HepG2 (cell line): Measurements from ENCODE around the gene CARMIL1. TPM values are rescaled to one million over a fixed set of nuclear protein-coding genes. Genes with fewer than 3 reads are reported as not detected.

ENCODE experiments used
- GABPA ChIP-seq, 2 experiments: IDR thresholded peaks; 2 replicates each; pipeline ENCODE4 v1.6.1; 2011 to 2016; ENCODE audit warnings: low read depth in 2 of 2, low read length in 1 of 2, missing biosample characterization in 1 of 2, missing genetic modification characterization in 1 of 2
- KDM5A ChIP-seq: fragments of 200-600 bp; sonication (generic); IDR thresholded peaks from 2 replicates; pipeline ENCODE4 v1.7.0; 2018; ENCODE audit warnings: antibody characterized with exemption, mild to moderate bottlenecking, low read length, borderline replicate concordance
- MEIS2 ChIP-seq: sonication (generic); formaldehyde crosslinking; IDR thresholded peaks from 2 replicates; pipeline ENCODE4 v1.9.0; 2021; ENCODE audit warnings: mild to moderate bottlenecking, missing genetic modification reagents
- NFATC3 ChIP-seq: sonication (generic); formaldehyde crosslinking; IDR thresholded peaks from 2 replicates; pipeline ENCODE4 v1.5.1; 2020; ENCODE audit warnings: mild to moderate bottlenecking, missing genetic modification reagents
- PCBP1 ChIP-seq: fragments of 200-400 bp; formaldehyde crosslinking; IDR thresholded peaks from 2 replicates; pipeline ENCODE4 v1.6.1; 2017; ENCODE audit warnings: mild to moderate bottlenecking, low read depth, low read length, borderline replicate concordance
- SMC3 ChIP-seq: IDR thresholded peaks from 2 replicates; pipeline ENCODE4 v1.6.1; 2011; ENCODE audit warnings: low read length, improper control_type of control experiment
- STAT5B ChIP-seq: sonication (generic); formaldehyde crosslinking; IDR thresholded peaks from 2 replicates; pipeline ENCODE4 v1.4.0; 2020; ENCODE audit warnings: missing genetic modification reagents
- ZNF136 ChIP-seq: sonication (generic); formaldehyde crosslinking; IDR thresholded peaks from 2 replicates; pipeline ENCODE4 v1.8.1; 2022; ENCODE audit warnings: low read depth, mild to moderate bottlenecking, moderate library complexity, missing genetic modification reagents
- ZNF256 ChIP-seq: sonication (generic); formaldehyde crosslinking; conservative IDR thresholded peaks from 2 replicates; pipeline ENCODE4 v1.4.0; 2020; ENCODE audit warnings: missing genetic modification reagents
- ZNF367 ChIP-seq: sonication (generic); formaldehyde crosslinking; IDR thresholded peaks from 2 replicates; pipeline ENCODE4 v1.4.0; 2020; ENCODE audit warnings: missing genetic modification reagents, borderline replicate concordance
- ZNF615 ChIP-seq: sonication (generic); formaldehyde crosslinking; IDR thresholded peaks from 2 replicates; pipeline ENCODE4 v1.5.0; 2020; ENCODE audit warnings: mild to moderate bottlenecking, missing genetic modification reagents, borderline replicate concordance
- ZNF678 ChIP-seq: sonication (generic); formaldehyde crosslinking; IDR thresholded peaks from 2 replicates; pipeline ENCODE4 v1.4.0; 2020; ENCODE audit warnings: mild to moderate bottlenecking, missing genetic modification reagents
- polyA plus RNA-seq, 8 experiments: library from polyadenylated mRNA; depleted of rRNA in 3 of 8; stranded (reverse) in 7 of 8; unstranded in 1 of 8; fragments of >200 nt; fragmentation: Illumina TruSeq in 4 of 8; extraction: Trizol in 4 of 8; gene quantifications; 2 replicates each; pipeline versions ENCODE4 v1.2.1 to v1.2.3, GENCODE V29; 2011 to 2016; ENCODE audit warnings: low read depth in 4 of 8, missing spikeins in 1 of 8, mixed read lengths in 1 of 8; ENCODE audit not compliant: insufficient read depth in 1 of 8
- total RNA-seq, 5 experiments: library from RNA; depleted of rRNA; stranded (reverse); fragments of >200 nt; fragmentation: Illumina TruSeq; extraction: Trizol; gene quantifications; 2 replicates each; pipeline ENCODE4 v1.2.3, GENCODE V29; 2016; ENCODE audit warnings: low read depth in 1 of 5
- TF ChIP-seq, protein P1 (sequence below): sonication (generic); formaldehyde crosslinking; conservative IDR thresholded peaks from 2 replicates; pipeline ENCODE4 v1.4.0; 2020; ENCODE audit warnings: mild to moderate bottlenecking, missing genetic modification reagents, moderate library complexity
- TF ChIP-seq, protein P2 (sequence below), 2 experiments: fragments of 450-650 bp in 1 of 2; sonication (generic) in 1 of 2; formaldehyde crosslinking; IDR thresholded peaks; 2 replicates each; pipeline versions ENCODE4 v1.5.0 to v1.8.0; 2020 to 2022; ENCODE audit warnings: mild to moderate bottlenecking in 1 of 2, missing genetic modification reagents in 1 of 2
- TF ChIP-seq, protein P3 (sequence below): sonication (generic); formaldehyde crosslinking; IDR thresholded peaks from 2 replicates; pipeline ENCODE4 v1.5.0; 2020; ENCODE audit warnings: missing genetic modification reagents
- TF ChIP-seq, protein P4 (sequence below): sonication (generic); formaldehyde crosslinking; IDR thresholded peaks from 2 replicates; pipeline ENCODE4 v1.5.0; 2020; ENCODE audit warnings: mild to moderate bottlenecking, missing genetic modification reagents, moderate library complexity
- TF ChIP-seq, protein P5 (sequence below): sonication (generic); formaldehyde crosslinking; IDR thresholded peaks from 2 replicates; pipeline ENCODE4 v1.4.0; 2020; ENCODE audit warnings: low read depth, missing genetic modification reagents

Gene CARMIL1
- total and polyA plus RNA-seq, 2 of the 13 experiments (the other 11 are each of a cell fraction or from before 2014, with no cell fraction given) = 1.8 to 2.6 TPM

DNA sequence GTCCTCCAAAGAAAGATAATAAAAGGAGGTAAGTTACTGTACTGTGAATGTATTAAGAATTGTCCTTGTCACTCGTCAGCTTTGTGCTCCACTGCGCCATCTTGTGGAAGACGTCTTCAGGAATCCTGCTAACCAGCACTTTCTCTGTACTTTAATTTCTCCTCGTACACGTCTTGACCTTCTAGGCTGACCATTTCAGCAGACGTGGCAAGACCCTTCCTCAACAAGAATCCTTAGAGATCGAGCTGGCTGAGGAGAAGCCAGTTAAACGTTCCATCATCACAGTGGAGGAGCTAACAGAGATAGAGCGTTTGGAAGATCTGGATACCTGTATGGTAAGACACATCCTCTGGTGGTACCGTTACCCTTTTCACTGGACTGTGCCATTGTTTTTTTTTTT lies 277.3 kb downstream of the CARMIL1 start (continued):
- TF ChIP-seq, protein P1, sequence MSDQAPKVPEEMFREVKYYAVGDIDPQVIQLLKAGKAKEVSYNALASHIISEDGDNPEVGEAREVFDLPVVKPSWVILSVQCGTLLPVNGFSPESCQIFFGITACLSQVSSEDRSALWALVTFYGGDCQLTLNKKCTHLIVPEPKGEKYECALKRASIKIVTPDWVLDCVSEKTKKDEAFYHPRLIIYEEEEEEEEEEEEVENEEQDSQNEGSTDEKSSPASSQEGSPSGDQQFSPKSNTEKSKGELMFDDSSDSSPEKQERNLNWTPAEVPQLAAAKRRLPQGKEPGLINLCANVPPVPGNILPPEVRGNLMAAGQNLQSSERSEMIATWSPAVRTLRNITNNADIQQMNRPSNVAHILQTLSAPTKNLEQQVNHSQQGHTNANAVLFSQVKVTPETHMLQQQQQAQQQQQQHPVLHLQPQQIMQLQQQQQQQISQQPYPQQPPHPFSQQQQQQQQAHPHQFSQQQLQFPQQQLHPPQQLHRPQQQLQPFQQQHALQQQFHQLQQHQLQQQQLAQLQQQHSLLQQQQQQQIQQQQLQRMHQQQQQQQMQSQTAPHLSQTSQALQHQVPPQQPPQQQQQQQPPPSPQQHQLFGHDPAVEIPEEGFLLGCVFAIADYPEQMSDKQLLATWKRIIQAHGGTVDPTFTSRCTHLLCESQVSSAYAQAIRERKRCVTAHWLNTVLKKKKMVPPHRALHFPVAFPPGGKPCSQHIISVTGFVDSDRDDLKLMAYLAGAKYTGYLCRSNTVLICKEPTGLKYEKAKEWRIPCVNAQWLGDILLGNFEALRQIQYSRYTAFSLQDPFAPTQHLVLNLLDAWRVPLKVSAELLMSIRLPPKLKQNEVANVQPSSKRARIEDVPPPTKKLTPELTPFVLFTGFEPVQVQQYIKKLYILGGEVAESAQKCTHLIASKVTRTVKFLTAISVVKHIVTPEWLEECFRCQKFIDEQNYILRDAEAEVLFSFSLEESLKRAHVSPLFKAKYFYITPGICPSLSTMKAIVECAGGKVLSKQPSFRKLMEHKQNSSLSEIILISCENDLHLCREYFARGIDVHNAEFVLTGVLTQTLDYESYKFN = no peak
- no peak for TF ChIP-seq ZNF367 (CRISPR knock-in tag)
- TF ChIP-seq PCBP1 = no peak
- TF ChIP-seq, protein P2, sequence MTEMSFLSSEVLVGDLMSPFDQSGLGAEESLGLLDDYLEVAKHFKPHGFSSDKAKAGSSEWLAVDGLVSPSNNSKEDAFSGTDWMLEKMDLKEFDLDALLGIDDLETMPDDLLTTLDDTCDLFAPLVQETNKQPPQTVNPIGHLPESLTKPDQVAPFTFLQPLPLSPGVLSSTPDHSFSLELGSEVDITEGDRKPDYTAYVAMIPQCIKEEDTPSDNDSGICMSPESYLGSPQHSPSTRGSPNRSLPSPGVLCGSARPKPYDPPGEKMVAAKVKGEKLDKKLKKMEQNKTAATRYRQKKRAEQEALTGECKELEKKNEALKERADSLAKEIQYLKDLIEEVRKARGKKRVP (CRISPR knock-in tag; IDR thresholded peaks at IDR 0.05) = no peak
- TF ChIP-seq ZNF678 (CRISPR knock-in tag) = no peak
- TF ChIP-seq MEIS2 (CRISPR knock-in tag) = no peak
- peak; percentile 88; the same call in 1 of the 2 replicates for TF ChIP-seq SMC3
- TF ChIP-seq, protein P3, sequence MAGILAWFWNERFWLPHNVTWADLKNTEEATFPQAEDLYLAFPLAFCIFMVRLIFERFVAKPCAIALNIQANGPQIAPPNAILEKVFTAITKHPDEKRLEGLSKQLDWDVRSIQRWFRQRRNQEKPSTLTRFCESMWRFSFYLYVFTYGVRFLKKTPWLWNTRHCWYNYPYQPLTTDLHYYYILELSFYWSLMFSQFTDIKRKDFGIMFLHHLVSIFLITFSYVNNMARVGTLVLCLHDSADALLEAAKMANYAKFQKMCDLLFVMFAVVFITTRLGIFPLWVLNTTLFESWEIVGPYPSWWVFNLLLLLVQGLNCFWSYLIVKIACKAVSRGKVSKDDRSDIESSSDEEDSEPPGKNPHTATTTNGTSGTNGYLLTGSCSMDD = no peak
- TF ChIP-seq ZNF136 (CRISPR knock-in tag) = peak; percentile 61; the same call in 1 of the 2 replicates
- TF ChIP-seq, protein P4, sequence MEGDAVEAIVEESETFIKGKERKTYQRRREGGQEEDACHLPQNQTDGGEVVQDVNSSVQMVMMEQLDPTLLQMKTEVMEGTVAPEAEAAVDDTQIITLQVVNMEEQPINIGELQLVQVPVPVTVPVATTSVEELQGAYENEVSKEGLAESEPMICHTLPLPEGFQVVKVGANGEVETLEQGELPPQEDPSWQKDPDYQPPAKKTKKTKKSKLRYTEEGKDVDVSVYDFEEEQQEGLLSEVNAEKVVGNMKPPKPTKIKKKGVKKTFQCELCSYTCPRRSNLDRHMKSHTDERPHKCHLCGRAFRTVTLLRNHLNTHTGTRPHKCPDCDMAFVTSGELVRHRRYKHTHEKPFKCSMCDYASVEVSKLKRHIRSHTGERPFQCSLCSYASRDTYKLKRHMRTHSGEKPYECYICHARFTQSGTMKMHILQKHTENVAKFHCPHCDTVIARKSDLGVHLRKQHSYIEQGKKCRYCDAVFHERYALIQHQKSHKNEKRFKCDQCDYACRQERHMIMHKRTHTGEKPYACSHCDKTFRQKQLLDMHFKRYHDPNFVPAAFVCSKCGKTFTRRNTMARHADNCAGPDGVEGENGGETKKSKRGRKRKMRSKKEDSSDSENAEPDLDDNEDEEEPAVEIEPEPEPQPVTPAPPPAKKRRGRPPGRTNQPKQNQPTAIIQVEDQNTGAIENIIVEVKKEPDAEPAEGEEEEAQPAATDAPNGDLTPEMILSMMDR (CRISPR knock-in tag) = peak; percentile 88
- TF ChIP-seq ZNF256 (CRISPR knock-in tag) = no peak
- TF ChIP-seq, protein P5, sequence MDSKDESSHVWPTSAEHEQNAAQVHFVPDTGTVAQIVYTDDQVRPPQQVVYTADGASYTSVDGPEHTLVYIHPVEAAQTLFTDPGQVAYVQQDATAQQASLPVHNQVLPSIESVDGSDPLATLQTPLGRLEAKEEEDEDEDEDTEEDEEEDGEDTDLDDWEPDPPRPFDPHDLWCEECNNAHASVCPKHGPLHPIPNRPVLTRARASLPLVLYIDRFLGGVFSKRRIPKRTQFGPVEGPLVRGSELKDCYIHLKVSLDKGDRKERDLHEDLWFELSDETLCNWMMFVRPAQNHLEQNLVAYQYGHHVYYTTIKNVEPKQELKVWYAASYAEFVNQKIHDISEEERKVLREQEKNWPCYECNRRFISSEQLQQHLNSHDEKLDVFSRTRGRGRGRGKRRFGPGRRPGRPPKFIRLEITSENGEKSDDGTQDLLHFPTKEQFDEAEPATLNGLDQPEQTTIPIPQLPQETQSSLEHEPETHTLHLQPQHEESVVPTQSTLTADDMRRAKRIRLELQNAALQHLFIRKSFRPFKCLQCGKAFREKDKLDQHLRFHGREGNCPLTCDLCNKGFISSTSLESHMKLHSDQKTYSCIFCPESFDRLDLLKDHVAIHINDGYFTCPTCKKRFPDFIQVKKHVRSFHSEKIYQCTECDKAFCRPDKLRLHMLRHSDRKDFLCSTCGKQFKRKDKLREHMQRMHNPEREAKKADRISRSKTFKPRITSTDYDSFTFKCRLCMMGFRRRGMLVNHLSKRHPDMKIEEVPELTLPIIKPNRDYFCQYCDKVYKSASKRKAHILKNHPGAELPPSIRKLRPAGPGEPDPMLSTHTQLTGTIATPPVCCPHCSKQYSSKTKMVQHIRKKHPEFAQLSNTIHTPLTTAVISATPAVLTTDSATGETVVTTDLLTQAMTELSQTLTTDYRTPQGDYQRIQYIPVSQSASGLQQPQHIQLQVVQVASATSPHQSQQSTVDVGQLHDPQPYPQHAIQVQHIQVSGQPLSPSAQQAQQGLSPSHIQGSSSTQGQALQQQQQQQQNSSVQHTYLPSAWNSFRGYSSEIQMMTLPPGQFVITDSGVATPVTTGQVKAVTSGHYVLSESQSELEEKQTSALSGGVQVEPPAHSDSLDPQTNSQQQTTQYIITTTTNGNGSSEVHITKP (CRISPR knock-in tag) = no peak
- TF ChIP-seq NFATC3 (CRISPR knock-in tag) = no peak
- no peak for TF ChIP-seq KDM5A
- TF ChIP-seq STAT5B (CRISPR knock-in tag) = no peak
- no peak for TF ChIP-seq ZNF615 (CRISPR knock-in tag)
- no peak for TF ChIP-seq GABPA (IDR thresholded peaks at IDR 0.05; ENCODE audit: low read depth, low read length)
- no peak for TF ChIP-seq GABPA (CRISPR knock-in tag; IDR thresholded peaks at IDR 0.05; ENCODE audit: low read depth)
